Naive thymus-derived CD8-positive, alpha-beta T cell (primary cell): ENCODE measurements around the gene CD300LF. TPM values are rescaled to one million over a fixed set of nuclear protein-coding genes. Genes with fewer than 3 reads are reported as not detected.
A peak's percentile ranks its signal among the peaks of the same experiment; 100 is the strongest.

Experiments used
- ATAC-seq, 2 donors: fragments of 150-1000 bp; cut with Tn5 transposase in 1 of 2; sonication (Bioruptor Pico), chemical (Tn5 transposase) in 1 of 2; 1 replicate in 1 of 2; 2 replicates in 1 of 2; pipeline ENCODE4 v1.10.0; 2021; ENCODE audit warnings: mild to moderate bottlenecking in 2 of 2, moderate library complexity in 2 of 2
- POLR2A ChIA-PET: fragments of 350-600 bp; sonication (Branson Sonifier 250); formaldehyde crosslinking; loops from one replicate; lab custom pipeline; 2021; ENCODE audit warnings: antibody characterized with exemption; lab: Charles Lee
- DNase-seq, 10 donors: peaks; one replicate each; pipeline versions ENCODE4 v3.0.0 to v3.0.0-alpha.2; 2020 to 2022
- H3K27ac Mint-ChIP-seq, 10 donors: one replicate each; pipeline ENCODE4 v1.8.0; 2020 to 2022; ENCODE audit warnings: mild to moderate bottlenecking in 10 of 10, mixed read lengths in 10 of 10, moderate library complexity in 4 of 10, inconsistent platforms in 1 of 10
- H3K27me3 Mint-ChIP-seq, 5 donors: one replicate each; pipeline ENCODE4 v1.8.0; 2021 to 2022; ENCODE audit warnings: mixed read lengths in 5 of 5
- H3K36me3 Mint-ChIP-seq, 3 donors: one replicate each; pipeline ENCODE4 v1.8.0; 2020 to 2022; ENCODE audit warnings: mixed read lengths in 3 of 3, mild to moderate bottlenecking in 2 of 3, inconsistent platforms in 1 of 3
- H3K4me1 Mint-ChIP-seq, 4 donors: one replicate each; pipeline ENCODE4 v1.8.0; 2021 to 2022; ENCODE audit warnings: mixed read lengths in 4 of 4
- H3K4me3 Mint-ChIP-seq, 10 donors: one replicate each; pipeline ENCODE4 v1.8.0; 2020 to 2022; ENCODE audit warnings: mild to moderate bottlenecking in 10 of 10, mixed read lengths in 10 of 10, moderate library complexity in 6 of 10, inconsistent platforms in 1 of 10
- H3K9me3 Mint-ChIP-seq, 9 donors: one replicate each; pipeline ENCODE4 v1.8.0; 2020 to 2022; ENCODE audit warnings: mixed read lengths in 9 of 9, mild to moderate bottlenecking in 3 of 9, inconsistent platforms in 1 of 9, moderate library complexity in 1 of 9
- polyA plus RNA-seq, 3 donors: library from polyadenylated mRNA; unstranded; fragments of 300-500 nt; fragmentation: Illumina TruSeq; gene quantifications; one replicate each; pipeline ENCODE4 v1.2.3, GENCODE V29; 2021
- total RNA-seq, 8 experiments: library from RNA in 2 of 8; stranded (reverse) in 2 of 8; gene quantifications; one replicate each; pipeline ENCODE4 v1.2.3 and lab custom pipeline; 2021 to 2026

The CD300LF gene
- total and polyA plus RNA-seq, 5 experiments from 2014 or later: 0.36 TPM; not detected in 4

- Mint-ChIP-seq H3K9me3 (no peaks in the 10 kb centered on the region), H3K27ac (peak overlapping the region; percentile 87 to 99 (median 94)), H3K36me3 (no peaks in the 10 kb centered on the region), H3K4me1 (peaks cover 28 to 60% (median 58%) of the 10 kb centered on the region in 4 donors), H3K4me3 (peak overlapping the region; percentile 86 to 98 (median 94)), H3K27me3 (no peaks in the 10 kb centered on the region)
- POLR2A ChIA-PET: interaction anchor here (0.5 to 5.6 kb wide), 18 partner anchors 13 to 532 kb away, joined by 3 to 200 read pairs (median 7); partner anchors contain the start of genes FDXR, NAT9 and NHERF1
- DNase-seq: peak in 9 of 10 donors; percentile 36 to 60 (median 46)
- ATAC-seq: peak; percentile 27 to 41
Observed at GRCh38 chr17:74737299-74738050, 24.8 kb upstream of the CD300LF start.

GRCh38 chr17:74736513-74737298 lies 24.0 kb upstream of the CD300LF start, which contains the start of gene RAB37:
Gene RAB37, plus strand, starts transcription at chr17:74737256. Its CDS starts 17 bp downstream, at chr17:74737273.
- Mint-ChIP-seq H3K36me3 (no peaks in the 10 kb centered on the region), H3K9me3 (no peaks in the 10 kb centered on the region), H3K27ac (peak within 1 kb of the TSS; percentile 90 to 99 (median 94)), H3K4me3 (peak within 1 kb of the TSS; percentile 86 to 98 (median 94)), H3K4me1 (peaks cover 22 to 53% (median 51%) of the 10 kb centered on the region in 4 donors), H3K27me3 (no peaks in the 10 kb centered on the region)
- POLR2A ChIA-PET: interaction anchor here (0.6 to 5.6 kb wide), 22 partner anchors 10 to 357 kb away, joined by 3 to 200 read pairs (median 6); partner anchors contain the start of genes FDXR, NAT9 and NHERF1
- peak; percentile 49 to 56 for ATAC-seq
- DNase-seq: peak; percentile 36 to 76 (median 56)

GRCh38 chr17:74734256-74734655 lies 21.5 kb upstream of the CD300LF start:
- no peaks in the 10 kb centered on the region for H3K27me3 Mint-ChIP-seq
- peaks cover 16 to 47% (median 33%) of the 10 kb centered on the region in 4 donors for H3K4me1 Mint-ChIP-seq
- no peaks in the 10 kb centered on the region for H3K36me3 Mint-ChIP-seq
- POLR2A ChIA-PET: interaction anchor here (0.8 kb wide), 1 partner anchor 49 kb away, joined by 3 read pairs; no protein-coding TSS in a partner anchor
- DNase-seq (no peak), ATAC-seq (no peak)
- H3K9me3 Mint-ChIP-seq: no peaks in the 10 kb centered on the region
- H3K4me3 Mint-ChIP-seq: no peak overlapping the region
- peak overlapping the region in 8 of 10 donors; percentile 13 to 92 (median 61) for H3K27ac Mint-ChIP-seq

DNA sequence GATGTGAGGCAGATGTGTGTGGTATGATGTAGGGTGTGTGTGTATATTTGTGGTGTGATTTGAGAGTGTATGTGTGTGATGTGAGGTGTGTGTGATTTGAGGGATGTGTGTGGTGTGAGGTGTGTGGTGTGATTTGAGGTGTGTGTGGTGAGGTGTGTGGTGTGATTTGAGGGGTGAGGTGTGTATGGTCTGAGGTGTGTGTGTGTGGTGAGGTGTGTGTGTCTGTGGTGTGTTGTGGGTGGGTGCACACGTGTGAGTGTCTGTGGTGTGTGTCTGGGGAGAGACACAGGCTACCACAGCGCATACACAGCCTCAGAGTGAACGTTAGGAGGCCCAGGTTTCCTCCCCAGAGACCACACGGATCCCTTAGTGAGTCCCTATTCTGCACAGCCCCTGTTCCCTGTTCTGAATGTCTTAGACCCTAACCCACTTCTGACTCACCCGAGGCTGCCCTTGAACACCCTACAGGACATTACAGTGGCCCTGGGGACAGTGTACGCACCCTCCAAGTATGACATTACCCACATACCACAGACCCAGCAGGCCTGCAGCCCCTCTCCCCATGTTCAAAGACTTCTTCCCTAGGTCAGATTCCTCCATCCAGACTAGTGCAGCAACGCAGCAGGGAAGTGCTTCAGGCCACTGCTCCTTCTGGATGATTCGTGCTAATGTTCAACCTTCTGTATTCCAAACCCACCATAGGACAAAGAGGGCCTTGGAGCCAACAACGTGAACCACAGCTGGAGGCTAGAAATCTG lies 20.8 kb upstream of the CD300LF start:
- DNase-seq (no peak), ATAC-seq (no peak)
- Mint-ChIP-seq H3K27ac (peak overlapping the region in 1 of 10 donors; percentile 56), H3K4me1 (peaks cover 11 to 41% (median 26%) of the 10 kb centered on the region in 4 donors), H3K4me3 (no peak overlapping the region), H3K9me3 (no peaks in the 10 kb centered on the region), H3K27me3 (no peaks in the 10 kb centered on the region), H3K36me3 (no peaks in the 10 kb centered on the region)
- POLR2A ChIA-PET: no interaction called here

- Mint-ChIP-seq H3K4me3 (no peak overlapping the region), H3K27me3 (no peaks in the 10 kb centered on the region), H3K4me1 (peaks cover 9 to 34% (median 20%) of the 10 kb centered on the region in 4 donors), H3K9me3 (no peaks in the 10 kb centered on the region), H3K27ac (no peak overlapping the region), H3K36me3 (no peaks in the 10 kb centered on the region)
- POLR2A ChIA-PET: interaction anchor here (0.7 kb wide), 1 partner anchor 44 kb away, joined by 3 read pairs; a partner anchor contains a TSS
- DNase-seq (no peak), ATAC-seq (no peak)
Observed at GRCh38 chr17:74732042-74732867, 19.5 kb upstream of the CD300LF start.

DNA sequence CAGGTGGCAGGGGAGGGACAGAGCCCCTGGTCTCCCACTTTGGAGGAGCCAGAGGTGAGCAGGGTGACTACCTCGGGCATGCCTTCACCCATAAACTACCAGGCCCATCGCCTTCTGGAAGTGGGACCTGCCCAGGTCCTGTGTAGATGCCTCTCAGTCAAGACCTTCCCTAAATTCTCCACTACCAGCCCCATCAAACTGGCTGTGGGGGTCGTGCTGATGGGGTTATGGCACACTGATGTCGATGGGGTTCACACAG lies 18.6 kb upstream of the CD300LF start:
- POLR2A ChIA-PET: interaction anchor here (0.6 kb wide), 1 partner anchor 372 kb away, joined by 5 read pairs; no protein-coding TSS in a partner anchor
- ATAC-seq (no peak), DNase-seq (no peak)
- Mint-ChIP-seq H3K4me1 (peaks cover 6 to 31% (median 16%) of the 10 kb centered on the region in 4 donors), H3K27me3 (no peaks in the 10 kb centered on the region), H3K27ac (no peak overlapping the region), H3K9me3 (no peaks in the 10 kb centered on the region), H3K36me3 (no peaks in the 10 kb centered on the region), H3K4me3 (no peak overlapping the region)

- Mint-ChIP-seq H3K9me3 (no peaks in the 10 kb centered on the region), H3K4me1 (peaks cover 4 to 26% (median 14%) of the 10 kb centered on the region in 4 donors), H3K27ac (peak overlapping the region in 4 of 10 donors; percentile 13 to 40 (median 33)), H3K4me3 (peak overlapping the region in 1 of 10 donors; percentile 63), H3K36me3 (no peaks in the 10 kb centered on the region), H3K27me3 (no peaks in the 10 kb centered on the region)
- POLR2A ChIA-PET: no interaction called here
- DNase-seq (peak in 3 of 10 donors; percentile 26 to 64 (median 41)), ATAC-seq (peak; percentile 78 to 87)
Observed at GRCh38 chr17:74730491-74731346, 18.0 kb upstream of the CD300LF start.

DNA sequence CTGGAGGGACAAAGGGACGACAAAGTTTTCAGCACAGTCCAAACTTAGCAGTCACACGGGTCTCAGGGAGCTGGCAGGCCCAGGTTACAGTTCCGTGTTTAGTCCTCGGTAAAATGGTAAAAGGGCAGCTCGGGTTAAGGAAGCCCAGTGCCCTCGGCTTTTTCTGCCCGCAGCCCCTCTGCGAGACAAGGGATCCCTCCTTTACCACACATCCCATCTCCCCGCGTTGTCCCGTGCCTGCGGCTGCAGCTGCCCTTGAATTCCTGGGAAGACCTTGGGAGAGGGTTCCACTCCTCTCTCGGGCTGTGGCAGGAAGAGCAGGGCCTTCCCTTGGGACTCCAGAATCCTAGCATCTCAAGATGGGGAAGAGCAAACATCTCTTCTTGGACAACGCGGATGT lies 17.1 kb upstream of the CD300LF start:
- DNase-seq (no peak), ATAC-seq (no peak)
- no peak overlapping the region for H3K27ac Mint-ChIP-seq
- H3K9me3 Mint-ChIP-seq: no peaks in the 10 kb centered on the region
- H3K4me3 Mint-ChIP-seq: peak overlapping the region in 2 of 10 donors; percentile 10 to 23
- H3K4me1 Mint-ChIP-seq: peaks cover 3 to 23% (median 12%) of the 10 kb centered on the region in 4 donors
- POLR2A ChIA-PET: interaction anchor here (1.2 kb wide), 1 partner anchor 20 kb away, joined by 3 read pairs; no protein-coding TSS in a partner anchor
- no peaks in the 10 kb centered on the region for H3K27me3 Mint-ChIP-seq
- no peaks in the 10 kb centered on the region for H3K36me3 Mint-ChIP-seq

GRCh38 chr17:74729368-74729767 lies 16.6 kb upstream of the CD300LF start:
- Mint-ChIP-seq H3K36me3 (no peaks in the 10 kb centered on the region), H3K9me3 (no peaks in the 10 kb centered on the region)

GRCh38 chr17:74728702-74729075 lies 16.0 kb upstream of the CD300LF start:
- no peak for DNase-seq
- POLR2A ChIA-PET: interaction anchor here (1.2 kb wide), 1 partner anchor 21 kb away, joined by 3 read pairs; no protein-coding TSS in a partner anchor
- H3K27me3 Mint-ChIP-seq: no peaks in the 10 kb centered on the region
- H3K4me1 Mint-ChIP-seq: peaks cover 0 to 21% (median 6%) of the 10 kb centered on the region in 4 donors
- H3K36me3 Mint-ChIP-seq: no peaks in the 10 kb centered on the region
- no peak for ATAC-seq
- no peaks in the 10 kb centered on the region for H3K9me3 Mint-ChIP-seq
- no peak overlapping the region for H3K4me3 Mint-ChIP-seq
- no peak overlapping the region for H3K27ac Mint-ChIP-seq

More at GRCh38 chr17:74729368-74729767, 16.6 kb upstream of the CD300LF start:
- H3K4me1 Mint-ChIP-seq: peaks cover 0 to 19% (median 7%) of the 10 kb centered on the region in 4 donors
- no peak overlapping the region for H3K27ac Mint-ChIP-seq
- DNase-seq: no peak
- no peaks in the 10 kb centered on the region for H3K27me3 Mint-ChIP-seq
- POLR2A ChIA-PET: interaction anchor here (1.2 kb wide), 1 partner anchor 20 kb away, joined by 3 read pairs; no protein-coding TSS in a partner anchor
- no peak overlapping the region for H3K4me3 Mint-ChIP-seq
- ATAC-seq: no peak
